Measurements from ENCODE around the gene SARS2. TPM values are rescaled to one million over a fixed set of nuclear protein-coding genes. Genes with fewer than 3 reads are reported as not detected.
A peak's percentile ranks its signal among the peaks of the same experiment; 100 is the strongest.

The SARS2 gene
- polyA plus RNA-seq, 1 experiment, result 26.1 TPM

DNA sequence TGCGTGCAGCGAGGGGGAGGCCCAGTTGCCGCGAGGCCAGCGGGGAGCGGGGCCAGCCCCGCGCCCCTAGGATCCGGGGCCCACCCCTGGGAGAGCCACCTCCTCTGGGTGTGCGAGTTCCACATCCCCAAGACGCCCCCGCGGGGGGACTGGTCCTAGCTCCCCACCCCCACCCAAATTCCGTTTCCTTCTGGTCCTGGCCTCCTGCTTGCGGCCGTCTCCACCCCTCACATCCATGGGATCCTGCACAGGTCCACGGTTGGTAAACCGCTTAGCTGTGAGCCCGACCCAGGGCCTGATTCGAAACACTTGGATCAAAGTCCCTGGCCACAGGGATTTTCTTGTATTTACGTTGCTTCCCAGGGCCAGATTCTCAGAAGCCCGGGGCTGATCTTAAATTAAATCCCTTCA is 45.3 kb upstream of the SARS2 start:
- no peaks in the 10 kb centered on the region; the same call in 1 of the 2 replicates for H3K27me3 ChIP-seq (ENCODE audit: control insufficient read depth, insufficient read depth, low read length)
- DNase-seq (ENCODE audit: low read depth), result no peak
- CTCF ChIA-PET, result interaction anchor here (0.6 to 3.9 kb wide), 12 partner anchors 10 to 423 kb away, joined by 3 to 31 read pairs (median 4); no protein-coding TSS in a partner anchor
- peak overlapping the region; percentile 70 for H3K4me3 ChIP-seq (ENCODE audit: low read depth, low read length)
- H3K36me3 ChIP-seq (ENCODE audit: control insufficient read depth, insufficient read depth, low read length), result no peaks in the 10 kb centered on the region
- POLR2A ChIA-PET, result no interaction called here
- TF ChIP-seq, protein P1, sequence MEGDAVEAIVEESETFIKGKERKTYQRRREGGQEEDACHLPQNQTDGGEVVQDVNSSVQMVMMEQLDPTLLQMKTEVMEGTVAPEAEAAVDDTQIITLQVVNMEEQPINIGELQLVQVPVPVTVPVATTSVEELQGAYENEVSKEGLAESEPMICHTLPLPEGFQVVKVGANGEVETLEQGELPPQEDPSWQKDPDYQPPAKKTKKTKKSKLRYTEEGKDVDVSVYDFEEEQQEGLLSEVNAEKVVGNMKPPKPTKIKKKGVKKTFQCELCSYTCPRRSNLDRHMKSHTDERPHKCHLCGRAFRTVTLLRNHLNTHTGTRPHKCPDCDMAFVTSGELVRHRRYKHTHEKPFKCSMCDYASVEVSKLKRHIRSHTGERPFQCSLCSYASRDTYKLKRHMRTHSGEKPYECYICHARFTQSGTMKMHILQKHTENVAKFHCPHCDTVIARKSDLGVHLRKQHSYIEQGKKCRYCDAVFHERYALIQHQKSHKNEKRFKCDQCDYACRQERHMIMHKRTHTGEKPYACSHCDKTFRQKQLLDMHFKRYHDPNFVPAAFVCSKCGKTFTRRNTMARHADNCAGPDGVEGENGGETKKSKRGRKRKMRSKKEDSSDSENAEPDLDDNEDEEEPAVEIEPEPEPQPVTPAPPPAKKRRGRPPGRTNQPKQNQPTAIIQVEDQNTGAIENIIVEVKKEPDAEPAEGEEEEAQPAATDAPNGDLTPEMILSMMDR (IDR thresholded peaks at IDR 0.05; ENCODE audit: insufficient read depth, low read depth, low read length), result no peak

DNA sequence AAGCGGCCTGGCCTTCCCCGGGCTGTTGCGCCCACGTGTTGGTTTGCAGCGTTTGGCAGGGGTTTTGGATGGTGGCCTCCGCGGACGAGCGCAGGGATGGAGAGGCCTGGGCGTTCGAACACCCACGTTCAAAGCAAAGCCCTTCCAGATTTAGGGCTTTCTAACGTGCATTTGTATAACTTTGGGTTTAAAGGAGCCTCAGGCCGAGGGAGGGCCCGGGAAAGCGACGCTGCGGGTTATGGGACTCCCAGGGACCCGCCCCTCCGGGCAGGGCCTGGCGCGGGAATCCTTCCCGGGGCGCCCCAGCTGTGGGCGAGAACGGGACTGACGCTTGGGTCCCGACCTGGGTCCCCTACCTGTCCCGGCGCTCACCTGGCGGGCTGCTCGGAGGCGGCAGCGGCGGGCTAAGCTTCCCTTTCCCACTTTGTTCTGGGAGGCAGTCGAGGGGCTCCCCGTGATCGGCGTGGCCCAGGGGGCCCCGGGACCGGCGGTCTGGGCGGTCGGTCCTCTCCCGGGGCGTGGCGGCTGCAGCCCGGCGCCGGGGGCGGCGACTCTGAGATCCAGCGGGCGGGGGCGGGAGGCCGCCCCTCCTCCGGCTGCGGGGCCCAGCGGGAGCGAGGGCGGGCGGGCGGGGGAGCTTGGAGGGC is 44.8 kb upstream of the SARS2 start, which contains the start of gene FBXO17:
Gene FBXO17 (minus strand): TSS at position 529 of the 647 bp plus-strand sequence. CDS start 25,423 bp downstream, outside the sequence.
- ChIA-PET CTCF (interaction anchor here (0.6 to 3.9 kb wide), 12 partner anchors 10 to 423 kb away, joined by 3 to 31 read pairs (median 3); no protein-coding TSS in a partner anchor), POLR2A (no interaction called here)
- DNase-seq (ENCODE audit: low read depth), result no peak
- TF ChIP-seq, protein P1 (IDR thresholded peaks at IDR 0.05; ENCODE audit: insufficient read depth, low read depth, low read length), result no peak
- H3K4me3 ChIP-seq (ENCODE audit: low read depth, low read length), result peak within 1 kb of the TSS; percentile 70
- H3K27me3 ChIP-seq (ENCODE audit: control insufficient read depth, insufficient read depth, low read length), result no peaks in the 10 kb centered on the region; the same call in 1 of the 2 replicates
- no peaks in the 10 kb centered on the region for H3K36me3 ChIP-seq (ENCODE audit: control insufficient read depth, insufficient read depth, low read length)

DNA sequence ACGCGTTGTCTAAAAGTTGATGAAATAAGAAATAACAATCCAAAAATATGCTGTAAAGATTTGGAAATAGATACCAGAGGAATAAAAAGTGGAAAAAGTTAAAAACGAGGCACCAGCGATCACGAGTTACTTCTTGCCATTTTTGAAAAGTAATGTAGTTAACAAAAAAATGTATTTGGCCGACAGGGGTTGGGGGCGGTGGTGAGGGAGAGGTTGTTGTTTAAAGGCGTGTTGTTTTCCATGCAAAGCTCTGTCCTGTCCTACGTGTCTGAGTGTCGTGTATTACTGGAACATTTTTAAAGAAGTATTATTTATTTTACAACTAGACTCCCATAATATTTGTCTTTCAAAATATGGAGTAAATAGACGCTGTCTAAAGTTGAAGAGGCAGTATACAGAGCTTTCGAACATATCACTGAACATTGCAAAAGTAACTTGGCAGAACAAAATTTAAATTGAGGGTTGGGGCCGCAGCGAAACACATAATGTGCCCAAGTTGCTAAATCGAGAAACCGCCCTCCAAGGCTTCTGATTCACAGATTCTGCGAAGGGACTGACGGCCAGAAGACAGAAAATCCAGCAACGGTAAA is 44.2 kb upstream of the SARS2 start:
- no peak for DNase-seq (ENCODE audit: low read depth)
- TF ChIP-seq, protein P1 (IDR thresholded peaks at IDR 0.05; ENCODE audit: insufficient read depth, low read depth, low read length), result no peak
- peak overlapping the region; percentile 70 for H3K4me3 ChIP-seq (ENCODE audit: low read depth, low read length)
- POLR2A ChIA-PET, result no interaction called here
- no peaks in the 10 kb centered on the region for H3K36me3 ChIP-seq (ENCODE audit: control insufficient read depth, insufficient read depth, low read length)
- H3K27me3 ChIP-seq (ENCODE audit: control insufficient read depth, insufficient read depth, low read length), result no peaks in the 10 kb centered on the region; the same call in 1 of the 2 replicates
- CTCF ChIA-PET, result interaction anchor here (1.2 to 3.9 kb wide), 2 partner anchors 11 to 13 kb away, joined by 3 to 31 read pairs; no protein-coding TSS in a partner anchor

DNA sequence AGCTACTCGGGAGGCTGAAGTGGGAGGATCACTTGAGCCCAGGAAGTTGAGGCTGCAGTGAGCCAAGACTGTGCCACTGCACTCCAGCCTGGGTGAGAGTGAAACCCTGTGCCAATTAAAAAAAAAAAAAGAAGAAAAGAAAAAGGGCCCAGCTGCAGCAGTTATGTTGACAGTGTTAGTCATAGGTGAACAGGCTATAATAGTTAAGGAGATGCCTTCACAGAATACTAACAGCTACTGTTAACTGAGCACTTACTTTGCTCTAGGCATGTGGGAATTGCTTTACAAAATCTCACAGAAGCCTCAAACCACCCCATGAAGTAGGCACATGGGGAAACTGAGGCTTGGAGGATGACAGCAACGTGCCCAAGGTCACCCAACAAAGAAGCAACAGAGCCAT is 41.1 kb upstream of the SARS2 start:
- POLR2A ChIA-PET, result no interaction called here
- no peaks in the 10 kb centered on the region for H3K27me3 ChIP-seq (ENCODE audit: control insufficient read depth, insufficient read depth, low read length)
- CTCF ChIA-PET, result interaction anchor here (1.5 to 2.4 kb wide), 2 partner anchors 10 to 41 kb away, joined by 3 to 10 read pairs; partner anchors contain the start of genes MRPS12 and SARS2
- TF ChIP-seq, protein P1 (IDR thresholded peaks at IDR 0.05; ENCODE audit: insufficient read depth, low read depth, low read length), result no peak
- H3K36me3 ChIP-seq (ENCODE audit: control insufficient read depth, insufficient read depth, low read length), result no peaks in the 10 kb centered on the region
- H3K4me3 ChIP-seq (ENCODE audit: low read depth, low read length), result no peak overlapping the region
- no peak for DNase-seq (ENCODE audit: low read depth)

Measured in BJ (cell line).